Measurements from ENCODE around the gene POLR2E. TPM values are rescaled to one million over a fixed set of nuclear protein-coding genes. Genes with fewer than 3 reads are reported as not detected.

POLR2E gene
- total and polyA plus RNA-seq, 2 of the 8 experiments (the other 6 are each of a cell fraction or from before 2014, with no cell fraction given): 281 to 381 TPM

DNA sequence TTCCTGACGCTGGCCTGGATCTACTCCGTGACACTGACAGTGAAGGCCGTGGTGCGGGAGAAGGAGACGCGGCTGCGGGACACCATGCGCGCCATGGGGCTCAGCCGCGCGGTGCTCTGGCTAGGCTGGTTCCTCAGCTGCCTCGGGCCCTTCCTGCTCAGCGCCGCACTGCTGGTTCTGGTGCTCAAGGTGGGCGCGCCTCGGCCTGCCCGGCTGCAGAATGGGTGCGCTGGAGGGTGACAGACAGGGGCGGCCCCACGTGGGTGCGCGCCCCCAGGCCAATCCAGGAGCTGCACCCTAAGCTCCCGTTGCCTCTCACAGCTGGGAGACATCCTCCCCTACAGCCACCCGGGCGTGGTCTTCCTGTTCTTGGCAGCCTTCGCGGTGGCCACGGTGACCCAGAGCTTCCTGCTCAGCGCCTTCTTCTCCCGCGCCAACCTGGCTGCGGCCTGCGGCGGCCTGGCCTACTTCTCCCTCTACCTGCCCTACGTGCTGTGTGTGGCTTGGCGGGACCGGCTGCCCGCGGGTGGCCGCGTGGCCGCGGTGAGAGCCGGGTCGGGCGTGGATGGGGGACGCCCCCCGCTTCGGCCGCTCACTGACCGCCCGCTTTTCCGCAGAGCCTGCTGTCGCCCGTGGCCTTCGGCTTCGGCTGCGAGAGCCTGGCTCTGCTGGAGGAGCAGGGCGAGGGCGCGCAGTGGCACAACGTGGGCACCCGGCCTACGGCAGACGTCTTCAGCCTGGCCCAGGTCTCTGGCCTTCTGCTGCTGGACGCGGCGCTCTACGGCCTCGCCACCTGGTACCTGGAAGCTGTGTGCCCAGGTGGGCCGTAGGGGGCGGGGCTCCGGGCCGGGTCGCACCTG is 48.1 kb downstream of the POLR2E start (continued):
- TF ChIP-seq RFX5 (IDR thresholded peaks at IDR 0.05; ENCODE audit: borderline replicate concordance, low read depth, low read length) (no peak), RAD21 (IDR thresholded peaks at IDR 0.05 in 1 of 2, conservative IDR thresholded peaks at IDR 0.05 in 1 of 2; ENCODE audit: low read depth in 2 of 2, low read length in 2 of 2) (no peak), CHD1 (IDR thresholded peaks at IDR 0.05; ENCODE audit: low read depth, low read length) (no peak), PHF8 (conservative IDR thresholded peaks at IDR 0.05; ENCODE audit: low read depth, low read length) (no peak), TAF7 (optimal IDR thresholded peaks at IDR 0.05; ENCODE audit: borderline replicate concordance, low read depth, low read length) (no peak), HDAC2 (IDR thresholded peaks at IDR 0.05; ENCODE audit: borderline replicate concordance in 1 of 2, low read depth in 2 of 2, low read length in 2 of 2) (no peak), FOSL1 (IDR thresholded peaks at IDR 0.05; ENCODE audit: insufficient read depth, low read depth, low read length) (no peak), RBBP5 (IDR thresholded peaks at IDR 0.05; ENCODE audit: borderline replicate concordance, low read depth, low read length) (no peak), BCL11A (IDR thresholded peaks at IDR 0.05; ENCODE audit: low read depth in 2 of 2, low read length in 2 of 2) (no peak)
